Kidney epithelial cell (primary cell): ENCODE results near the gene STK32B. TPM values are rescaled to one million over a fixed set of nuclear protein-coding genes. Genes with fewer than 3 reads are reported as not detected.
"Not testable (repeated sequence)": the region's sequence is repeated elsewhere in the genome, so short reads cannot be mapped to it uniquely, and the experiment has no call there.

Experiments
- DNase-seq: peaks from one replicate; pipeline ENCODE4 v3.0.0-alpha.2; 2010; ENCODE audit warnings: low read depth
- H3K27me3 ChIP-seq: 2 replicates; pipeline ENCODE4 v1.6.0; 2011; ENCODE audit warnings: low read length; ENCODE audit not compliant: control insufficient read depth, insufficient read depth
- H3K36me3 ChIP-seq: 2 replicates; pipeline ENCODE4 v1.5.1; 2011; ENCODE audit warnings: low read length; ENCODE audit not compliant: control insufficient read depth, insufficient read depth
- H3K4me3 ChIP-seq: 2 replicates; pipeline ENCODE4 v1.5.1; 2011; ENCODE audit warnings: low read depth, mild to moderate bottlenecking, control low read depth, low read length
- total RNA-seq: library from RNA; depleted of rRNA; stranded (reverse); fragments of >200 nt; gene quantifications from 2 replicates; pipeline ENCODE4 v1.2.3, GENCODE V29; 2015
- TF ChIP-seq, protein P1 (sequence below): IDR thresholded peaks from 2 replicates; pipeline ENCODE4 v1.5.1; 2011; ENCODE audit warnings: mild to moderate bottlenecking, moderate library complexity, low read length, control low read depth, inconsistent platforms; ENCODE audit not compliant: insufficient read depth, poor library complexity, severe bottlenecking

STK32B gene
- total RNA-seq, 1 donor from 2014 or later = 3.6 TPM

DNA sequence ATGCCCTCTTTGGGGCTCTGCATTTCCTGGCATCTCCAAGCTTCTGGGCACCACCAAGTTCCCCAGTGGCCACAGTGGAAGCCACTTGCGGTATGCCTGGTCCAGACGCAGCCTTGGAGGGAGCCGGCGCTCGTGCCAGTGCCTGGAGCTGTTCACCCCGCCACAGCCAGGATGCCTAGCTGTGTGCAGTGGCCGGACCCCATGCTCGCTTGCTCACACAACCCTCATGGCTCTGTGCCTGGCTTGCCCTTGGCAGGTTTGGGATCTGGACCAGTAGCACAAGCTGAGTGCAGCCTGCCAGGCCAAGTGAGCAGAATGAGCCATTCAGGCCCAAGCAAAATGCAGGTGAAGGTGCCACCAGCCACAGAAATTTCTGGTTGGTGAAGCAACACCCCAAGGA lies 373.6 kb downstream of the STK32B start:
- no peak for DNase-seq
- H3K27me3 ChIP-seq = no peaks in the 10 kb centered on the region
- TF ChIP-seq, protein P1, sequence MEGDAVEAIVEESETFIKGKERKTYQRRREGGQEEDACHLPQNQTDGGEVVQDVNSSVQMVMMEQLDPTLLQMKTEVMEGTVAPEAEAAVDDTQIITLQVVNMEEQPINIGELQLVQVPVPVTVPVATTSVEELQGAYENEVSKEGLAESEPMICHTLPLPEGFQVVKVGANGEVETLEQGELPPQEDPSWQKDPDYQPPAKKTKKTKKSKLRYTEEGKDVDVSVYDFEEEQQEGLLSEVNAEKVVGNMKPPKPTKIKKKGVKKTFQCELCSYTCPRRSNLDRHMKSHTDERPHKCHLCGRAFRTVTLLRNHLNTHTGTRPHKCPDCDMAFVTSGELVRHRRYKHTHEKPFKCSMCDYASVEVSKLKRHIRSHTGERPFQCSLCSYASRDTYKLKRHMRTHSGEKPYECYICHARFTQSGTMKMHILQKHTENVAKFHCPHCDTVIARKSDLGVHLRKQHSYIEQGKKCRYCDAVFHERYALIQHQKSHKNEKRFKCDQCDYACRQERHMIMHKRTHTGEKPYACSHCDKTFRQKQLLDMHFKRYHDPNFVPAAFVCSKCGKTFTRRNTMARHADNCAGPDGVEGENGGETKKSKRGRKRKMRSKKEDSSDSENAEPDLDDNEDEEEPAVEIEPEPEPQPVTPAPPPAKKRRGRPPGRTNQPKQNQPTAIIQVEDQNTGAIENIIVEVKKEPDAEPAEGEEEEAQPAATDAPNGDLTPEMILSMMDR = no peak
- H3K4me3 ChIP-seq = no peak overlapping the region
- no peaks in the 10 kb centered on the region for H3K36me3 ChIP-seq

DNA sequence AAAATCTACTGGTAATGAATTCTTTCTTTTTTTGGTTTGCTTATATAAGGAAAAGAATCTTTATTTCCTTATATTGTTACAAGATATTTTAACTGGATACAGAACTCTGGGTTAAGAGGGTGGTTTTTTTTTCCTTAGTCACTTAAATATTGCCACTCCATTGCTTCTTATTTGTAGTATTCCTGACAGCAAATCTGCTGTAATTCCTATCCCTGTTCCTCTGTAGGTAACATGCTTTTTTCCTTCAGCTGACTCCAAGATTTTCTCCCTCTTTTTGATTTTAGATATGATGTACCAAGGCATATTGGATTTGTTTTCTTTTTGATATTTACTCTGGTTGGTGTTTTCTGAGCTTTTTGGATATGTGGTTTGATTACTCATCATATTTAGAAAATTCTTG lies 378.5 kb downstream of the STK32B start:
- Histone ChIP-seq H3K36me3 (no peaks in the 10 kb centered on the region), H3K27me3 (no peaks in the 10 kb centered on the region), H3K4me3 (no peak overlapping the region)
- no peak for DNase-seq
- TF ChIP-seq, protein P1 = no peak

DNA sequence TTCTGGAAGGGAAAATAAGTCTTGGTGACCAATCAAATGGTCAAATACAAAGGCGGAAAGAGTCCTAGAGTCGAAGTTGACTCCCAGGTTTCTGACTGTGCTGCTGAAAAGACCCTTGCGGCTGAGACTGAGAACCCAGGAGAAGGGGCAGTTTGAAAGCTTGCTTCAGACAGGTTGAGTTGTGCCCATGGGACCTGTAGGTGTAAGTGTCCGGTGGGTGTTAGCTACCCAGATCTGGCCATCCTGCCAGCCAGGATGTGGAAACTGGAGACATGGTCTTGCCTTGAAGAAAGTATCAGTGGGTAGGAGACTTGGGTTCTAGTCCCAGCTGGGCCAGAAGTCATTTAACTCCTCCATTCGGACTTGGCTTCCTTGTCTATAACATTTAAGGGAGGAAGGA lies 381.9 kb downstream of the STK32B start:
- DNase-seq = no peak
- TF ChIP-seq, protein P1 = no peak
- H3K36me3 ChIP-seq = no peaks in the 10 kb centered on the region
- no peaks in the 10 kb centered on the region for H3K27me3 ChIP-seq
- no peak overlapping the region for H3K4me3 ChIP-seq

DNA sequence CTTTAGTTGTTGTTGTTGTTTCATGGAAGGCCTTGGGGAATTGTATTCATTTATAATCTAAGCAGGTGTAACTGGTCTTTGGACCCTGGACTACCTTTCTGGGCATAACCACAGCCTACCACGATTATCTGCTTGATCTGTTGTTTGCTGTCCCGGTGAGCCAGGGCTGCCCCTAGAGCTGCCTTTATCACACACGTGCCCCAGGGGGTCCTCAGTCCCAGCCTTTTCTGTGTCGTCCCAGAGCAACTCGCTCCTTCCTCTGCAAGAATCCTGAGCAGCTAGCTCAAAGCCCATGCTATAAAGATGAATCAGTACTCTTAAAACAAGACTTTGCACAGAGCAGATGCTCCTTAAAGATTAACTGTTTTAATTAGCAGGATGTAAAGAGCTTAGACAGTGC lies 383.9 kb downstream of the STK32B start:
- Histone ChIP-seq H3K36me3 (no peaks in the 10 kb centered on the region), H3K4me3 (no peak overlapping the region), H3K27me3 (no peaks in the 10 kb centered on the region)
- TF ChIP-seq, protein P1 = no peak
- DNase-seq = no peak

DNA sequence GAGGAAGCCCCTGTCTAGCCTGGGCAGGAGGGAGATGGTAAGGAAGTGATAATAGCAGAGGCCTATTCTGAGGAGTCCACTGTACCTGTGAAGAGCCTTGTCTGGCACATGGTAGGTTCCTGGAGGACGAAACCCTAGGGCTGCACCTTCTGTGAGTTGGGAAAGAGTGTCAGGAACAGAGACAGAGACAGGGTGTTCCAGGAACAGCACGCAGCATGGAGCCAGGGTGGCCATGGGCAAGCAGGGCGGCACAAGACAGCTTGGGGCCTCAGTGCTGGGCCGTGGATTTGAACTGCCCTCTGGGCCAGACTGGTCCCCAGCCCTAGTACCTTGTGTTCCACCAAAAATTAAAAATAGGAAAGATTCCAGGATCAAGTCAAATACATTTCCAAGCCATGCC lies 384.5 kb downstream of the STK32B start:
- H3K27me3 ChIP-seq = no peaks in the 10 kb centered on the region
- no peaks in the 10 kb centered on the region for H3K36me3 ChIP-seq
- no peak overlapping the region for H3K4me3 ChIP-seq
- DNase-seq = no peak
- TF ChIP-seq, protein P1 = no peak

DNA sequence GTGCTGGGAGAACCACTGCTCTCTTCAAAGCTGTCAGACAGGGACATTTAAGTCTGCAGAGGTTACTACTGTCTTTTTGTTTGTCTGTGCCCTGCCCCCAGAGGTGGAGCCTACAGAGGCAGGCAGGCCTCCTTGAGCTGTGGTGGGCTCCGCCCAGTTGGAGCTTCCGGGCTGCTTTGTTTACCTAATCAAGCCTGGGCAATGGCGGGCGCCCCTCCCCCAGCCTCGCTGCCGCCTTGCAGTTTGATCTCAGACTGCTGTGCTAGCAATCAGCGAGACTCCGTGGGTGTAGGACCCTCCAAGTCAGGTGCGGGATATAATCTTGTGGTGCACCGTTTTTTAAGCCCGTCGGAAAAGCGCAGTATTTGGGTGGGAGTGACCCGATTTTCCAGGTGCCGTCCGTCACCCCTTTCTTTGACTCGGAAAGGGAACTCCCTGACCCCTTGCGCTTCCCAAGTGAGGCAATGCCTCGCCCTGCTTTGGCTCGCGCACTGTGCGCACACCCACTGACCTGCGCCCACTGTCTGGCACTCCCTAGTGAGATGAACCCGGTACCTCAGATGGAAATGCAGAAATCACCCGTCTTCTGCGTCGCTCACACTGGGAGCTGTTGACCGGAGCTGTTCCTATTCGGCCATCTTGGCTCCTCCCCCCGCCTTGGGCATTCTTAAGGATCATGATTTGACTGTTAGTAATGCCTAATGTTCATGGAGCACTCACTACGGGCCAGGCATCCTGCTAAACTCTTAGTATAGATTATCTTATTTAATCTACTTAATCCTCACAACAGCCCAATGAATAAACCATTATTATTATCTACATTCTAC lies 392.9 kb downstream of the STK32B start:
- DNase-seq, H3K36me3 ChIP-seq, H3K27me3 ChIP-seq, H3K4me3 ChIP-seq: not testable (repeated sequence)
